Mesothelial cell of epicardium (in vitro differentiated cells): ENCODE data around the gene CYP4F22. TPM values are rescaled to one million over a fixed set of nuclear protein-coding genes. Genes with fewer than 3 reads are reported as not detected.

Experiments used
- DNase-seq, 2 experiments: peaks; one replicate each; pipeline ENCODE4 v3.0.0; 2021; ENCODE audit warnings: low spot score in 2 of 2; ENCODE audit not compliant: unreplicated experiment in 2 of 2
- H3K27ac Mint-ChIP-seq: 2 replicates; pipeline ENCODE4 v1.8.0; 2021; ENCODE audit warnings: mixed read lengths
- H3K27me3 Mint-ChIP-seq: 2 replicates; pipeline ENCODE4 v1.8.0; 2021; ENCODE audit warnings: low read depth, mixed read lengths
- H3K36me3 Mint-ChIP-seq: 2 replicates; pipeline ENCODE4 v1.8.0; 2021; ENCODE audit warnings: mixed read lengths
- H3K4me1 Mint-ChIP-seq: 2 replicates; pipeline ENCODE4 v1.8.0; 2021; ENCODE audit warnings: mixed read lengths
- H3K4me3 Mint-ChIP-seq: 2 replicates; pipeline ENCODE4 v1.8.0; 2021; ENCODE audit warnings: mild to moderate bottlenecking, moderate library complexity, mixed read lengths
- H3K9me3 Mint-ChIP-seq: 2 replicates; pipeline ENCODE4 v1.8.0; 2021; ENCODE audit warnings: mixed read lengths
- total RNA-seq: library from RNA; stranded (reverse); gene quantifications from 3 replicates; pipeline ENCODE4 v1.2.1, GENCODE V29; 2021
- TF ChIP-seq, protein P1 (sequence below): fragments of 200-600 bp; sonication (generic); IDR thresholded peaks from one replicate; pipeline ENCODE4 v1.5.0; 2021; ENCODE audit warnings: antibody characterized with exemption; ENCODE audit not compliant: unreplicated experiment

Gene CYP4F22
- not detected in 3 replicates for total RNA-seq

DNA sequence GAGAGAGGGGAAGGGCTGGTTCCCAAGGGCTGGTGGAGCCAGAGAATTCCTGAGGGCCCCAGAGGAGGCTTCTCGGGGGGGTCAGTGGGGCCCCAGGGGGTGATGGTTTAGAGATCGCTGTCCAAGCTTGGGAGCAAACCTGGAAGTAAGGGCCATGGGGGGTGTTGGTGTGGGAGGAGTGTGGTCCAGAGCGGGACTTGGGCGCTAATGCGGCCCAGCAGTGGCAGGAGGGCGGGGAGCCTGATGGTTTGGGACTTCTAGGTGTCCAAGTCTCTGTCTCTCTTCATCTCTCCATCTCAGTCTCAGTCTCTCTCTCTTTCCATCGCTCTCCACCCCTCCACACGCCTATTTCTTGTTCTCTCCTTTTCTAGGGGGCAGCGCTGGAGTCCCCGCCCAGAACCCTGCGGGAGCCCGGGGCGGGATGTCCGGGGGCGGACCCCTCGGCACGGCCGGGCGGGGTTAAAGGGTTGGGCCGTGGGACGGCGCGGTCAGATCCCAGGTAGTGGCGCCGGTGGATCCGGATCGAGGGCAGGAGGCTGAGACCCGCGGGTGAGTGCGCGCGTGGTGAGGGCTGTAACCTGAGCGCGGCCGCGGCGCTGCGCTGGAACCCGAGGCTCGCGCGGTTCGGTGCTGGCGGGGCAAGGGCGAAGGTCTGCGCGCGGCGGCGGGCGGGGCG lies at the start of gene CYP4F22:
CYP4F22 (plus strand) TSS at position 491 of the 676 bp plus-strand sequence. CDS start 16,812 bp downstream, outside the sequence.
- Mint-ChIP-seq H3K27ac (no peak within 1 kb of the TSS), H3K4me1 (no peaks in the 10 kb centered on the region), H3K36me3 (peaks cover 7% of the 10 kb centered on the region), H3K4me3 (no peak within 1 kb of the TSS), H3K27me3 (no peaks in the 10 kb centered on the region), H3K9me3 (peaks cover 41% of the 10 kb centered on the region)
- TF ChIP-seq, protein P1, sequence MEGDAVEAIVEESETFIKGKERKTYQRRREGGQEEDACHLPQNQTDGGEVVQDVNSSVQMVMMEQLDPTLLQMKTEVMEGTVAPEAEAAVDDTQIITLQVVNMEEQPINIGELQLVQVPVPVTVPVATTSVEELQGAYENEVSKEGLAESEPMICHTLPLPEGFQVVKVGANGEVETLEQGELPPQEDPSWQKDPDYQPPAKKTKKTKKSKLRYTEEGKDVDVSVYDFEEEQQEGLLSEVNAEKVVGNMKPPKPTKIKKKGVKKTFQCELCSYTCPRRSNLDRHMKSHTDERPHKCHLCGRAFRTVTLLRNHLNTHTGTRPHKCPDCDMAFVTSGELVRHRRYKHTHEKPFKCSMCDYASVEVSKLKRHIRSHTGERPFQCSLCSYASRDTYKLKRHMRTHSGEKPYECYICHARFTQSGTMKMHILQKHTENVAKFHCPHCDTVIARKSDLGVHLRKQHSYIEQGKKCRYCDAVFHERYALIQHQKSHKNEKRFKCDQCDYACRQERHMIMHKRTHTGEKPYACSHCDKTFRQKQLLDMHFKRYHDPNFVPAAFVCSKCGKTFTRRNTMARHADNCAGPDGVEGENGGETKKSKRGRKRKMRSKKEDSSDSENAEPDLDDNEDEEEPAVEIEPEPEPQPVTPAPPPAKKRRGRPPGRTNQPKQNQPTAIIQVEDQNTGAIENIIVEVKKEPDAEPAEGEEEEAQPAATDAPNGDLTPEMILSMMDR, result no peak
- no peak for DNase-seq

DNA sequence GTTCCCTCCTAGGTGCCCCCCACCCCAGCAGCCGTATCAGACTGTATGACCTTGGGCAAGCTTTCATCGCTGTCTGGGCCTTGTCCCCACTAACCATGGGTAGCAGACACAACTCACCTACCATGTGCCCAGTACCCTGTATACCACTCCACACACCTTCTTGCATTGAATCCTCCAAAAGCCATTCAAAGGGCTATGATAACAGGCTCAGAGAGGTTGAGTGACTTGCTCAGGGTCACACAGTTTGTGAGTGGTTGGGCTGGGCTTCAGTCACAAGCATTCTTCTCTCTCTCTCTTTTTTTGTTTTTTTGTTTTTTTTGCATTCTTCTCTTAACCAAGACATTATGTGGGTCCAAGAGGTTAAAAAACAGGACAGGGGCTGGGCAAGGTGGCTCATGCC lies 46.6 kb upstream of the CYP4F22 start:
- no peaks in the 10 kb centered on the region for H3K4me1 Mint-ChIP-seq
- no peak overlapping the region for H3K27ac Mint-ChIP-seq
- H3K27me3 Mint-ChIP-seq, result peaks cover 66% of the 10 kb centered on the region
- no peak for DNase-seq
- TF ChIP-seq, protein P1, result no peak
- H3K36me3 Mint-ChIP-seq, result no peaks in the 10 kb centered on the region
- no peak overlapping the region for H3K4me3 Mint-ChIP-seq
- no peaks in the 10 kb centered on the region for H3K9me3 Mint-ChIP-seq

DNA sequence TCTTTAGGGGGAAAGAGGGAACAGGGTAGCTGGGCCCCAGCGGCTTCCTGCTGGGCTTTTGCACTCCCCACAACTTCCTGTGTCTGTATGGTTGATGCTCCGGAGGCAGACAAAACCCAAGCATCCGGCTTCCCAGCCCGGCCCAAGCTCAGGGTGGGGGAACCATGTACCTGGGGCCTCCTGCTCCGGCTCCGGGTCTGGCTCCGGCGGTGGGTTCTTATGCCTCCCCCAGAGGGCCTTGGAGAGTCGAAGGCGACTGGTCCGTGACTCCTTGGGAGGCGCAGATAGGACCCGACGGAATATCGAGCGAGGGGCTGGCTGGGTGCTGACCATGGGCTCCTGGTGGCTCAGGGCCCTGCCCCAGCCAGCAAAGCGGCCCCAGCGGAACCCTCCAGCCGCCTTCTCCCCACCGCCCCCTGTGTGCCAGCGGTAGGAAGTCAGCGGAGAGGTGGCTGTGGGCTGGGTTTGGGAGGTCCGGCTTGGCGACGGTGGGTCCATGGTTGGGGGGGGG lies 44.4 kb upstream of the CYP4F22 start:
- TF ChIP-seq, protein P1, result no peak
- H3K4me1 Mint-ChIP-seq, result no peaks in the 10 kb centered on the region
- no peaks in the 10 kb centered on the region for H3K9me3 Mint-ChIP-seq
- H3K27me3 Mint-ChIP-seq, result peaks cover 70% of the 10 kb centered on the region
- H3K4me3 Mint-ChIP-seq, result no peak overlapping the region
- H3K36me3 Mint-ChIP-seq, result no peaks in the 10 kb centered on the region
- H3K27ac Mint-ChIP-seq, result no peak overlapping the region
- DNase-seq, result no peak

DNA sequence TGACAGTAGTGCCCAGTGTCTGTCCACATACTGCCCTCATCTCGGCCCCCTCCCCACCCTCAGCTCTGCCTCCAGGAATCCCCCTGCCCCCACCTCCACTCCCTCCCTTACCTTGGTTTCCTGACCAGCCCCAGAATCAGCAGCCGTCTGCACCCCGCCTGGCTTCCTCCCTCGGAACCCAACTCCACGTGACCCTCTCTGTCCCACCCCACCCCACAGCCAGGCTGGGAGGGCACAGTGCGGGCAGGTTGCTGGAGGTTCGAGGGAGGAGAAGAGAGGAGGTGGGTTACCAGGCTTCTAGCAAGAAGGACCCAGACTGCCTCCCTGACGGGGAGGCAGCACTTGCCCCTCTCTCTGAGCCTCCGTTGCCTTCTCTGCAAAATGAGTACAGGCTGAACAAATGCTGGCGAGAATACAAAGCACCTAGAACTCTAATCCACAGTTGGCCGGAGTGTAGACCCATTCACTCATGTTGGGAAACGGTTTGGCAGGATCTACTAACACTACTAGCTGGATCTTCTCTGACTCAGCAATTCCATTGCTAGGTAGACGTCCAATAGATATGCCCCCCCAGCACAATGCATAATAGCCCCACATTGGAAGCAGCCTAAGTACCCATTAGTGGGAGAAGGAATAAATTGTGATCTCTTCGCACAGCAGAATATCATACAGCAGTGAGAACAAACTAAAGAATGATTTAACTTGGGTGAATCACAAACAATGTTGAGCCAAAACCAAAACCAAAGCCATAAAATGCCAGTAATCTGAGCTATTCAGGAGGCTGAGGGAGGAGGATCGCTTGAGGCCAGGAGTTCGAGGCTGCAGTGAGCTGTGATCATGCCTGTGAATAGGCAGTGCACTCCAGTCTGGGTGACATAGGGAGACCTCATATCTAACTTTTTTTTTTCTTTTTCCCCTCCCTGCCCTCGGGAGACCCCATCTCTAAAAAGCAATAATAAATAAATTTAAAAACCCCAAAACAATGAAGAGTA lies 43.6 kb upstream of the CYP4F22 start, which contains the start of gene RASAL3:
RASAL3 (minus strand) TSS at position 151 of the 992 bp plus-strand sequence. CDS start 186 bp downstream, outside the sequence.
- no peak for DNase-seq

More for the DNA sequence above, 43.6 kb upstream of the CYP4F22 start, which contains the start of gene RASAL3:
- Mint-ChIP-seq H3K27me3 (peaks cover 70% of the 10 kb centered on the region), H3K9me3 (no peaks in the 10 kb centered on the region), H3K27ac (no peak within 1 kb of the TSS), H3K4me3 (no peak within 1 kb of the TSS), H3K36me3 (no peaks in the 10 kb centered on the region), H3K4me1 (no peaks in the 10 kb centered on the region)
- TF ChIP-seq, protein P1, result no peak
